Measurements from ENCODE around the gene ADAMTSL4. TPM values are rescaled to one million over a fixed set of nuclear protein-coding genes. Genes with fewer than 3 reads are reported as not detected.

ADAMTSL4 gene
- polyA plus RNA-seq, 5 donors, result 12.4 to 24.2 (median 20.6) TPM

DNA sequence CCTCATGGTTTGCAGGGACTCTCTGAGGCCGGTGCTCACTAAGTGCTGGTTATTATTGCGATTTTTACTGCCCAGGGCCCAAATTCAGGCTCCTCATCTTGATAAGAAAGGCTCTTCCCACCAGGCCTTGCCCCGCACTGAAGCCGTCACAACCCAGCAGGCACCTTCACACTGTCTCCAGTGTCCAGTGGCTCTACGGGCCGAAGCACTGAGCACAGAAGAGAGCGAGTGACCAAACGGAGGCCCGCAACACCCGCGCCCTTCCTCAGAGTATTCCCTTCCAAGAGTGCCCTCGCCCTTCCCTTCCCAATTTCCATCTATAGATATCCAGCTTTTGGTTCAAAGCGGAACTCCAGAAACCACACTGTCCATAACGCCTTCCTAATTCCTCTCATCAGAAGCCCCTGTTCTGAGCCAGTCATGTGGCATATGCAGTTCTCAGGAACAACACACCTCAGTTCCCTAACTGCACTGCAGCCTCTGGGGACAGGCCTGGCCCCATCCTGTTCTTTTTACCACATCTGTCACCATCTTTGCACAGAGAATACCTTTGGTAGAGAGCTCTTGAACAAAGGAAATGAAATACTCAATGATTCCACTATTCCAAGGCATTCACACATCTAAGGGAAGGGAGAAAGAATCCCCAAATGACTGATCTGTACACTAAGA lies 18.6 kb upstream of the ADAMTSL4 start:
- no peak for DNase-seq

DNA sequence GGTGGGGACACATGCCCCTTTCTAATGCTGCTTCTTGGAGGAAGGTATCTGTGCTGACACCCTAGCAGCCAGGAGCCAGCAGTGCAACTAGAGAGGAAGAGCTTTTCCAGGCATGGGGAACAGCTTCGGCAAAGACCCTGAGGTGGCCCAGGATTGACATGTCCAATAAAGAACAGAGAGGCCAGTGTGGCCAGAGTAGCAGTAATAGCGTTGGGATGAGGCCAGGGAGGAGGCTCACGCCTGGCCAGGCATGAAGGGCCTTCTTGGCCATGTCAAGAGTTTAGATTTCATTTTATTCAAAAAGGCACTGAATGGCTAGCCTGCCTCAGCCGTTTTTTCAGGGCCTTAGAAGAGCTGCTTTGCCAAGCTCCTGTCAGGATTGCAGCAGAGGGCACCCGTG lies 16.3 kb upstream of the ADAMTSL4 start:
- no peak for DNase-seq

DNA sequence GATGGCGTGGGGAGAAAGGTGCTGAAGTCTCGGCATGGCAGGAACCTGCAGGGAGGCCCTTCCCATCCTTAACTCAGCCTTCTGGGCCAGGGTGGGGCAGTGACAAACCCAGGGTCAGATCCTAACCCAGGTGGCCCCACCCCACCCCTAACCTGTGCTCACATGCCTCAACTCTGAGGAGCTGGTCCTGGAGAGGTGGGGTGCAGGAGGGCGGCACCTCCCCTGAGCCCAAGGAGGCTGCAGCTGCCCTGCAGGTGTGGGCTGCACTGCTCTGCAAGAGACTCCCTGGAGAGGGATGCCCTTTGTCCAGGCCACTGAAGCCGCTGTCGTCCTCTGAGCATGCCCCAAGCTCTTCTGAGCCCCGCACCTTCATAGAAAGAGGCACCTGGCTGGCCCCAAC lies 15.2 kb upstream of the ADAMTSL4 start:
- no peak for DNase-seq

DNA sequence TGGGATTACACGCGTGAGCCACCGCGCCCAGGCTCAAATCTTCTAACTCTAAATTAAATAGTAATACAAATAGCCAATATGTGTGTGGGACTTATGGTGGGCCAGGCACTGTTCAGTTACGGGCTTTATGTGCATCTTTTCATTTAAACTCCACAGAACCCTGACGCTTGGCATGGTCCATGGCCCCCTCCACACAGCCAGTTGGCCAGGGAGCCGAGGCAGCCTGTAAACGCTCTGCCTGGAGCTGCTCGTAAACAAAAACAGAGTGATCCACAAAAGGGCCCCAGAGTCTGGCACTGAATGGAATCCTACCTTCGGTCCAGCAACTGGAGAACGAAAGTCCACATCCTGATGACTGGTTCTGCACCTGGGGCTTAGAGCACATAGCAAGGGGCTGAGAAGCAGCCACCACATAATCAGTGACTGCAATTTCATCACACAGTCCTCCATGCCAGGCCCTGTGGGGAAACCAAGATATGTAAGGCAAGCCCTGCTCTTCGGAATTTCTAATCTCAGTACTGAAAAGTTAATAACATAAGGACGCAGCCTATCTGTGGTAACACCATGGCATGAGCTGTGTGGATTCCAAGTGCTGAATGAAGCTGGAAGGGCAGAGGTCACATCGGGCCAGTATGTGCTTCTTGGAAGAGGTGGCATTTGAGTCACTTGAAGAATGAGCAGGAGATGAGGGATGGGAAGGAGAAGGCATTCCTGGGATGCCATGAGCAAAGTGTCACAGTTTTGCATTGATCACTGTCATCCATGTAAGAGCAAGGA lies 13.5 kb upstream of the ADAMTSL4 start:
- no peak for DNase-seq

DNA sequence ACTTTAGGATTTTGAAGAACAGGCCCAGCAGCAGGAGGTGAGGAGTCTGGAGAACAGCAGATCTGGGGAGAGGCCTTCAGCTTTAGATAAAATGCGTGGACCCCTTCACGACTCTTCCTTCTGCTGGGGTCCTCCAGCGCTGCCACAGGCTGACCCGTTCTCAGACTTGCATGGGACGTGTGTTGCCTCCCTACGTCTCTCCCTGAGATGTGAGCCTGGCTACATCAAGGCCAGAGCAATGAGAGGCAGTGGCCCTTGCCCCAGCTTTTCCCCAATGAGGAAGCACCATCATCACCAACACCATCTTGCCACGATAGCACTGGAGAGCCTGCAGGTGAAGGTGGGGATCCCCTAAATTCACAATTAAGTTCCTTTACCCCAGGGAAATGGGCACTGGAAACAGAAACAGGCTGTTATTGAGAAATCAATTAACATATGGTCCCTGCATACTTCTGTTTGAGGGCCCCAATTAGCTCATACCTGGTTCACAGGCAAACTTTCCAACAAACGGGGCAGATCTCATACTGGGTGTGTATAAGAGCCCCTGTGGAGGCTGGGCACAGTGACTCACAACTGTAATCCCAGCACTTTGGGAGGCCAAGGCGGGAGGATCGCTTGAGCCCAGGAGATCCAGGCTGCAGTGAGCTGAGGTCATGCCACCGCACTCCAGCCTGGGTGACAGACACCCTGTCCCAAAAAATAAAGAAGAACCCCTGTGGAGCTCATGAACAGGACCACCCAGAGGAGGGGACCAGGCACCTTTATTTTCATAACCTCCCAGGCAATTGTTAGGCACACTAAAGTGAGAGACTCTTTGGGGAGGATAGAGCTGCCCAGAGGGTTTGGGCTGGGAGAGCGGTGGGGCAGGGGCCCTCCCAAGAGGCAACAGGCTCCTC lies 12.1 kb upstream of the ADAMTSL4 start:
- no peak for DNase-seq

DNA sequence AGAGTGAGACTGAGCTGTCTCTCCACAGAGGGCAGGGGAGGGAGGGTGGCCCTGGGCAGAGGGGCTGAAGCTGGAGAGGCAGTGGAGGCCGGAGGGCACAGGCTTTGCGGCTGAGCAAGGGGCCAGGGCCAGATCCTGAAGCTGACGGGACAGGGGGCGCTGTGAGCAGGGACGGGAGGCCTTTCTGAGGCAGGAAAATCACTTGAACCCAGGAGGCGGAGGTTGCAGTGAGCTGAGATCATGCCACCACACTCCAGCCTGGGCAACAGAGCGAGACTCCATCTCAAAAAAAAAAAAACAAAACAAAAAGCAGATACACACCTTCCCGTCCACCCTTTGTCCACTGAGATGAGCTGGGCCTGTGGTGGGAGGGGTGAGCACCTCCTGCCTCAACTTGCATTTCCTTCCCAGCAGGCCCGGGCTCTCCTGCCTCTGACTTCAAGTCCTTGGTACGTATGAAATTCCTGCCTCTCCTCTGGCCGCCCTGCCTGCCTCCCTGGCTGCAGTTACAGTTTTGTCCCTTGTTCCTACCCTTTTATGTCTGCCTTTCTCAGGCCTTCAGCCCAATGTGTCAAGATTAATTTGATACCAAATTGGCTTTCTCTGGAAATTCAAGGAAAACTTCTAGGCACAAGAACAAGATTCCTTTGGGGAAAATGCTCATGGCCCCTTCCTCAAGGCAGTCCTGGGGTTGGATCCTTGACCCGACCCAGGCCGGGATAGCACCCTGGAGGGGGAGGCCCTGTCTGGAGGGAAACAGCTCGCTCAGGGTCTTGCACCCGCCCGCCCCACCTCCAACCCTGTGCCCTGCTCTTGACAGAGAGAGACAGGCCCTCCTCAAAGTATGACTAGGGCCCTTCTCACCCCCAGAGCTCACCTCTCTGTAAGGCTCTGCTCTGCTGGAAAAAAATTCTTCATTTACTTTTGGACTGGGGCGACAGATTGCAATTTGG lies 11.2 kb upstream of the ADAMTSL4 start:
- no peak for DNase-seq

DNA sequence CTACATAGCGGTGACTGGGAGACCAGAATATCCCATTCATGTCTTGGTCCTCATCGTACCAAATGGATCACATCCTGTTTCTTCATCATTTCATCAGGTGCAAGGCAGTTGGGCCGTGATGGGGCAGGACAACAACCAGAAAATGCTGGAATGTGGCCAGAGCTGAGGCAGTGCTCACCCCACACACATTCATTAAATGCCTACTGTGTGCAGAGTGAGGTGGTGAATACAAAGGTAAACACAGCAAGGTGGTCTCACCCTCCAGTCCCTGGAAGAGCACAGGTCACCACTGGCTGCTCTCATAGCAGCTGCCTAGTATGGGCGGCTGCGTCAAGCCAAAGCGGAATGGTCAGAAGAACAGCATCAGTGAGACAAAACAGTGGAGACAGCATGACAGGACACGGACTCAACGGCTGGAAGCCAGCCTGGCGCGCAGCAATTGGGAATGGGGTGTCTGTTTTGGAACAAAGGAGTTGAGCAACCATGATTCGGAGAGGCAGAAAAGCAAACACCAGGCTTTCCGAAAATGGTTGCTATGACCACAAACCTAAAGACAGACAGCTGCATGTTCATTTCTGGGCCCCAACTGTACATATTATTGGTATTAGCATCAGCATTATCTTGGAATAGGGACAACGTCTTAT lies 5.6 kb upstream of the ADAMTSL4 start:
- peak in 1 of 2 donors; percentile 76 for DNase-seq

DNA sequence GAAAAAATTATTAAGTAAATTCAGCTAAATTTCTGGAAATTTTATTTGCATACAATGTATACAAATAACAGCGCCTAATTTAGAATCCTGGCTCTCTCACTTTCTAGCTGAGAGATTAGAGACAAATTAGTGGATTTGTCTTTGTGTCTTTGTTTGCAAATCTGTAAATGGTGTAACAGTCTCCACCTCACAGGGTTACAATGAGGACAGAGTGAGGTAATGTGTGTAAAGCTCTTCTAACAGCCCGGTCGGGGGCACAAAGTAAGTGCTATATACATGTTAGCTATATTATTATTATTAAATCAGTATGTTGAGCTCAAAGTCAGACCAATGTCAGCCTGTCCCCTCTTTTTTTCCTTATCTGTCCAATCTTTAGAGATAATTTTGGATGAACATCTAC lies 5.0 kb upstream of the ADAMTSL4 start:
- no peak for DNase-seq

DNA sequence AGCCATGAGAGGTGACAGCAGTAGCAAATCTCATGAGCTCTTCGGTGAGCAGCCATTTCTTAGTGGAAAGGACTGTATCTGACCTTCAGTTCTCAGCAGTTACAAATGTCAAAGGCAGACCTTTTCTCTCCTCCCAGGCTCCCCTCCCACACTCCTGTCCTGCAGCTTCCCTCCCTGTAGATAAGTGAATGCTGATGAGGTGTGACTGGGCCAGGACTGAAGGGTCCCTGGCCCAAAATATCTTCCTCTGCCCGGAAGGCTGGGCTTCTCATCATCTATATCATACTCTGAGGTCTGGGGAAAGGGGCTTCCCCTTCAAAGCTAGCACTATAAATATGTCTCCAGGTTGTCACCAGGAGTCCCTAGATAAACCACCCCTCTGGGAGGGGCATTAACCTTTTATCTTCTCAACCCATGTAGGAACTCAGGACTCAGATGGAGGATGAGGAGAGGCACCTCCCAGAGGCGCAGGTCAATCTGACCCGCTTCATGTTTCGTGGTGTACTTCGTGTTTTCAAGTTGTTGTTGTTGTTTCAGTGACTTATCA lies 3.6 kb upstream of the ADAMTSL4 start:
- DNase-seq, result no peak

DNA sequence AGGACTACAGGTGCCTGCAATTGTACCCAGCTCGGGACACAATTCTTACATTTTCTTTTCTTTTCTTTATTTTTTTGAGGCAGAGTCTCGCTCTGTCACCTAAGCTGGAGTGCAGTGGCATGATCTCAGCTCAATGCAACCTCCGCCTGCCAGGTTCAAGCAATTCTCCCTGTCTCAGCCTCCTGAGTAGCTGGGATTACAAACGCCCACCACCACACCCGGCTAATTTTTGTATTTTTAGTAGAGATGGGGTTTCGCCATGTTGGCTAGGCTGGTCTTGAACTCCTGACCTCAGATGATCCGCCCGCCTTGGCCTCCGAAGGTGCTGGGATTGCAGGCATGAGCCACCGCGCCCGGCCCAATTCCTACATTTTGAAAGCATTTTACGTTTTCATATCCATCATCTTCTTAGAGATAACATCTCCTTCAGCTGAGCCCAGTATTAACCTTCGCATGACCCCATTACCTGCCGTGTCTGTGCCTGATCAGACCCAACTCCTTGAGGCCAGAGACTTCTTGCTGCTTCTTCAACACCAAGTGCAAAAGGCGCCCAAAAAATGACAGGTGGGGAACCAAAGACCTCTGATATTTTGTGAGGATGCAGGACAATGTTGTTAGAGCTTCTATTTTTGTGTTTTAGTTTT lies 2.8 kb upstream of the ADAMTSL4 start:
- DNase-seq, result no peak

DNA sequence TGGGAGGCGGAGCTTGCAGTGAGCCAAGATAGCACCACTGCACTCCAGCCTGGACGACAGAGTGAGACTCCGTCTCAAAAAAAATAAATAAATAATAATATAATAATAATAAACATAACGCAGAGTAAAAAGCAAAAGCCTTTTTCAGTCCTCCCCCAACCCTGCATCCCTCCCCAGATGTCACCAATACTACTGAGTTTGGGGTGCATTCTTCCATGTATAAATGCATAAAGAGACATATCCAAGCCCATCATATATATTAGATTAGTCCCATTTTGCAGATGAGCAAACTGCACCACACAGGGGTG lies 930 bp upstream of the ADAMTSL4 start:
- no peak for DNase-seq

DNA sequence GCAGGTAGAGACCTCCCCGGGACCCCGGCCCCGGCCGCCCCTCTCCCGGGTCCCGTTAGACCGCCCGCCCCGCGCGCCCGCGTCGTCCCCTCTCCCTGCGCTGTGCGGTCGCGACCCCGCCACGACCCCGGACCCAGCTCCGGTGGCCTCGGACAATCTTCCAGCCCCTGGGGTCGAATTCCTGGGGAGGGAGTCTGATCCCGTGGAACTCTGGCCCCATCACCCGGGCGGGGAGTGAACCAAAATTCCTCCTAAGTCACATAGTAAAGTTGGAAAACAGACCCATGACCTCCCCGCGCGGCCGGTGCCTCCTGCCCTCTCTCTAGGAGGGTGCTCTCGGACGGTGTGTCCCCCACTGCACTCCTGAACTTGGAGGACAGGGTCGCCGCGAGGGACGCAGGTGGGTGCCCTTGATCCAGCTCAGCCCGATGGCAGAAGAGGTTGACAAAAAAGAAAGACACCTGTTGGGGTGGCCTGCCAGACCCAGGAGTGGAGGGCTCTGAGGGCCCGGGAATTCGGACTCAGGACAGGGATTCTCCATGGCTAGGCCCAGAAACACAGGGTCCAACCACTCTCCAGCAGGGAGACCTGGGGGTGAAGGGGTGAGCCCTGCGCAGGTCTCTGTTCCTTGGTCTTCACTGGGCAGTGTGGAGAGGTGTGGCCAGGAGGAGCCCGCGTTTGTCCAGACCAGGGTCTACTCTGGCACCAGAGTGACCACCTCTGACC lies 451 bp downstream of the ADAMTSL4 start:
- no peak for DNase-seq

DNA sequence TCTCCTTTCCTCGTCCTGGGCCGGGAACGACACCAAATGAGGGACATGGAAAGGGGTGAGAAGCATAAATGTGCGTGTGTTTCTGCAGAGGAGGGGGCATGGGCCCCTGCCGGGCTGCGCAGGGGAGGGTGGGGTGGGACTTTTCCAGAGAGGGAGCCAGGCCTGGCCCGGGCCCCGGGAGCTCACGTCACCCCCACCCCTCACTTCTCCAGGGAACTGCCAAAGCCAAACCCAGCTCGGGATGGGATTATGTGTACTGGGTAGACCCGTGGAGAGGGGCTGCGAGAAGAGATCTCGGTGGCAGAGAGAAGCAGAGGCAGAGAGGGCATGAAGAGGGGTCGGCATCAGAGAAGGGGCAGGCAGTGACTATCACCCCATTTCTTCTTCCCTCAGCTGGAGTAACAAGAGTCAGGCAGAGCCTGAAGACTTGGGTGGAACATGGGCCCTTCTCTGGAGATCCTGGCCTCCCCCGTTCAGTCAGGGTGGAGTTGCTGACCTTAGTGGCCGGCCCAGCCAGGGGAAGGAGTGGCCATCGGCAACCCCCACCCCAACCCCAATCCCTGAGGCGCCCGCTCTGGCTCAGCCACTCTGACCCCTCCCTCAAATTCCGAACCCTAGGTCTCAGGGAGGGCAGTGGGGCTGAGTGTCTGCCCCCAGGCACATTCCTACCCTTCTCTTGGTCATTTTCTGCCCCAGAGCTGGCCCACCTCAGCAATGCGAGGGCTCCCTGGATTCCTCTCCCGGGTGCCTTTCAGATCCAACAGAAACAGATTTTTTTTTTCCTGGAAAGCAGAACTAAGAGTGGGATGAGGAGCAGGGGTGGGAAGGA lies 1.2 kb downstream of the ADAMTSL4 start:
- DNase-seq, result no peak

DNA sequence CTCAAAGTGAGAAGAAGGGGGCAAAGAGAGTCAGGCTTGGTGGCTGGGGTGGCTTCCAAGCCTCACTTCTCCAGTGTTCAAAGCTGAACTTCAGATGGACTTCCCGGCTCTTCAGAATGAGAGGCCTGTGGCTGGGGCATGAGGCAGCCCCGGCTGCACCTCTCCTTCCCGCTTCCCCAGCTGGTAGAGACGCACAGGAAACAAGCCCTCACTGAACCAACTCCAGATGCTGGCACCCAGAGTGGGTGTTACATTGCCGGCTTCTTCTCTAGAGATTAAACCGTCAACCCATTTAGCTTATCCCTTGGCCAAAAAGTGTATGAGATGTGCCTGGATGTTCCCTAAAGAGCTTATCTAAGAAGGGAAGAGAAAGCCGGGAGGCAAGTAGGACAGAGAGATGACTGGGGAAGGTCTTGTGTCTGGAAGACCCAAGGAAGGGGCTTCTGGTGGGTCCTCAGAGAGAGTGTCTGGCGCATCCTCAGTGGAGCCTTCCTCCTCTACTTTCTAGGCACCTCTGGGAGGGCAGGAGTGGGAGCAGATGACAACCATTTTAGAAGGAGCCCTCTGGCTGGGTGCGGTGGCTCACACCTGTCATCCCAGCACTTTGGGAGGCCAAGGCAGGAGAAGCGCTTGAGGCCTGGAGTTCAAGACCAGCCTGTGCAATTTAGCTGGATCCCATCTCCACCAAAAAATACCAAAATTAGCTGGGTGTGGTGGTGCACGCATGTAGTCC lies 2.0 kb downstream of the ADAMTSL4 start:
- DNase-seq, result no peak

DNA sequence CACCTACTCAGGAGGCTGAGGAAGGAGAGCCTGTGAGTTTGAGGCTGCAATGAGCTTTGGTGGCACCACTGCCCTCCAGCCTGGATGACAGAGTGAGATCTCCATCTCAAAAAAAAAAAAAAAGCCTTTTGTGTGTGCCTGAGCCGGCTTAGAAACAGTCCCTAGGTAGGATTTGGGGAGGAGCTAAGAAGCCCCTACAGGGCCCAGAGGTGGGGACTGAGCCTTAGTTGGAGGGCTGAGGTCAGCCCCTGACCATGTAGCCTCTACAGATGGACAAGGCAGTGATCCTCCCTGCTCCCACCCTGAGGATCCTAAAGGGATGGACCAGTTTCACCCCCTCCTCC lies 2.5 kb downstream of the ADAMTSL4 start:
- no peak for DNase-seq

DNA sequence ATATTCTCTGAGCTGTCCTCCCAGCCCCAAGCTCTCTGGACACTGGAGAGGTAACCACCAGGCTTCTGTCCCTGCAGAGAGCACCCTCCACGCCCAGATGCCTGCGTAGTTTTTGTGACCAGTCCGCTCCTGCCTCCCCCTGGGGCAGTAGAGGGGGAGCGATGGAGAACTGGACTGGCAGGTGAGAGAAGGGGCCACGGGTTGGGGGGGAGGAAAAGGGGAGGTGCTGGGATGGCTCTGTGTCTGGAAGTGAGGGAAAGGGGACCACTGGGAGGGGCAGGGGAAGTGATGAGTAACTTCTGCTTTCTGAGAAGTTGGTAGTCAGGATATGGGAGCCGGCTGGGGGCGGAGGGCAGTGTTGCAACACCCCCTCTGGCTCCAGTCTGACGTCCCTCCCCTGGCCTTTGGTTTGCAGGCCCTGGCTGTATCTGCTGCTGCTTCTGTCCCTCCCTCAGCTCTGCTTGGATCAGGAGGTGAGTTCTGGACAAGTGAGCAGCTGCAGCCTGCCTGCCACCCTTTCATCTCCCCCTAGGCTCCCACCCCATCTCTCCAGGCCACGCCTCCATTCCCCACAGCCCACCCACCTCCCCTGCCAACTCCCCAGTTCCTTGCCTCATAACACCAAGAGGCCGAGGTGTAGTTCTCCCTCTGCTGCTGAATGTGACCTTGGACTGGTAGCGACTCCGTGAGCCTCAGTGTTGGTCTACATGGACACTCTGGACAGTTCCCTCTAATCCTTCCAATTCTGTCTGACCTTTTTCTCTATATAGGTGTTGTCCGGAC lies 3.1 kb downstream of the ADAMTSL4 start:
- peak; percentile 76 to 85 for DNase-seq

DNA sequence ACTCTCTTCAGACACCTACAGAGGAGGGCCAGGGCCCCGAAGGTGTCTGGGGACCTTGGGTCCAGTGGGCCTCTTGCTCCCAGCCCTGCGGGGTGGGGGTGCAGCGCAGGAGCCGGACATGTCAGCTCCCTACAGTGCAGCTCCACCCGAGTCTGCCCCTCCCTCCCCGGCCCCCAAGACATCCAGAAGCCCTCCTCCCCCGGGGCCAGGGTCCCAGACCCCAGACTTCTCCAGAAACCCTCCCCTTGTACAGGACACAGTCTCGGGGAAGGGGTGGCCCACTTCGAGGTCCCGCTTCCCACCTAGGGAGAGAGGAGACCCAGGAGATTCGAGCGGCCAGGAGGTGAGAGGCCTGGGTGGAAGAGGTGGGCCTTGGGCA lies 3.7 kb downstream of the ADAMTSL4 start:
- DNase-seq, result no peak

All from right lung (tissue), 5 donors.